ENCODE results near the gene PCYT2. TPM values are rescaled to one million over a fixed set of nuclear protein-coding genes. Genes with fewer than 3 reads are reported as not detected.

The PCYT2 gene
- total RNA-seq, 1 donor from 2014 or later: 46.8 TPM

DNA sequence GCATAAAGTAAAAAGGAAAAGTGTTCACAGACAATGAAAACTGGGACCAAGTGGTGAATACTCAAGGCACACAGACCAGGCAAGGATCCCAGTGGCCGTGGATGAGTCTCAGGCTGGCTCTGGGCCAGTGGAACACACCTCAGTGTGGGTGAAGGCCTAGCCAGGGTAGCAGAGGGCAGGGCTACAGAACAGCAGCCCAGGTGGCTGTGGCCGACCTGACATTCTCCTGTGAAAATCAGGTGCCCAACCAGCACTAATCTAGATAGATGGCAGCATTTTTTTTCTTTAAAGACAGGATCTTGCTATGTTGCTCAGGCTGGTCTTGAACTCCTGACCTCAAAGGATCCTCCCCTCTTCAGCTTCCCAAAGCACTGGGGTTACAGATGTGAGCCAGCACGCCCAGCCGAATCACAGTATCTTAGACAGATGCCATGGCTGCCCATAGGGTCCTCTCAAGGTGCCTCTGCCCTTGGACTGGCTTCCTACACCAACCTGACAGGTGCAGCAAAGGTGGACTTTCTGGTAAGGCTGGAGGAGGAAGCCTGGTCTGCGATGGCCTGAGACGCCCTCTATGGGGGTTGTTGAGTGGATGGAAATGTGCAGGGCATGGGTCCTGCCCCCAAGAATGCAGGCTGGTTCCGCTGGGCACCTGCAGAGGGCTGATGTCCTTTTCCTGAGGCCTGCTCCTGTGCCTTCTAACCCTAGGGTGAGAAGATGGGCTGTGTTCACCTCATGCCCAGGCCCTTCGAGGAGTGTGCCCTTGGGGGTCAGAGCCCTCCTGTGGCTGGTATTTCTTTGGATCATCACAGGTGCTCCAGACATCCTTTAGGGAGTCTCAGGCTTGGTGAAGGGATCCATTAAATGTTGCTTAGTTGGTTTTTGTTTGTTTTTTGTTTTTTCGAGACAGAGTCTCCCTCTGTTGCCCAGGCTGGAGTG is 47.1 kb downstream of the PCYT2 start:
- Mint-ChIP-seq H3K4me3 (peak overlapping the region; percentile 80), H3K9me3 (no peaks in the 10 kb centered on the region), H3K4me1 (ENCODE audit: unreplicated experiment) (peaks cover 21% of the 10 kb centered on the region), H3K27me3 (peaks cover 3% of the 10 kb centered on the region), H3K36me3 (peaks cover 19% of the 10 kb centered on the region), H3K27ac (peak overlapping the region; percentile 72)
- DNase-seq (ENCODE audit: extremely low spot score, unreplicated experiment): no peak
- TF ChIP-seq, protein P1, sequence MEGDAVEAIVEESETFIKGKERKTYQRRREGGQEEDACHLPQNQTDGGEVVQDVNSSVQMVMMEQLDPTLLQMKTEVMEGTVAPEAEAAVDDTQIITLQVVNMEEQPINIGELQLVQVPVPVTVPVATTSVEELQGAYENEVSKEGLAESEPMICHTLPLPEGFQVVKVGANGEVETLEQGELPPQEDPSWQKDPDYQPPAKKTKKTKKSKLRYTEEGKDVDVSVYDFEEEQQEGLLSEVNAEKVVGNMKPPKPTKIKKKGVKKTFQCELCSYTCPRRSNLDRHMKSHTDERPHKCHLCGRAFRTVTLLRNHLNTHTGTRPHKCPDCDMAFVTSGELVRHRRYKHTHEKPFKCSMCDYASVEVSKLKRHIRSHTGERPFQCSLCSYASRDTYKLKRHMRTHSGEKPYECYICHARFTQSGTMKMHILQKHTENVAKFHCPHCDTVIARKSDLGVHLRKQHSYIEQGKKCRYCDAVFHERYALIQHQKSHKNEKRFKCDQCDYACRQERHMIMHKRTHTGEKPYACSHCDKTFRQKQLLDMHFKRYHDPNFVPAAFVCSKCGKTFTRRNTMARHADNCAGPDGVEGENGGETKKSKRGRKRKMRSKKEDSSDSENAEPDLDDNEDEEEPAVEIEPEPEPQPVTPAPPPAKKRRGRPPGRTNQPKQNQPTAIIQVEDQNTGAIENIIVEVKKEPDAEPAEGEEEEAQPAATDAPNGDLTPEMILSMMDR (conservative IDR thresholded peaks at IDR 0.05): no peak

DNA sequence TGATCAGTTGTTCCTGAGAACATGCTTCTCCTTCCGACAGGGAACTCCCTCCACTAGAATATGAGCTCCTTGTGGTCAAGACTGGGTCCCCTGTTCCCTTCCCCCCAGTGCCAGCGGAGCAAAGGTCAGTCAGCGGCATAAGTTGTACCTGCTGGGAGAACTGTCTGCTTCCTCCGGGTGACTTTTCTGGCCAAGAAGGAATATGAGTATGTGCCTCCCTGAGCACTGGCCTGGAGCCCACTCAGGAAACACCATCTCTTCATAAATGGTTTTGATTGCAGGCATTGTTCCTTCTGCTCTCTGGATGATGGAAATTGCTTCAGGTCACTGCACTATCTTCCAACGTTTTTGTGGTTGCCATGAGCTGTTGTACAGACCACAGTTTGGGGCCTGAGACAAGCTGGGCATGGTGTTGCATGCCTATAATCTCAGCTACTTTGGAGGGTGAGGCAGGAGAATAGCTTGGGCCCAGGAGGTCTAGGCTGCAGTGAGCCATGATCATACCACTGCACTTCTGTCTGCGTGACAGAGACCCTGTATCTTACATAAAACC is 48.0 kb downstream of the PCYT2 start:
- H3K4me3 Mint-ChIP-seq: peak overlapping the region; percentile 80
- H3K27me3 Mint-ChIP-seq: peaks cover 3% of the 10 kb centered on the region
- H3K9me3 Mint-ChIP-seq: no peaks in the 10 kb centered on the region
- no peak for DNase-seq (ENCODE audit: extremely low spot score, unreplicated experiment)
- TF ChIP-seq, protein P1 (conservative IDR thresholded peaks at IDR 0.05): no peak
- peaks cover 19% of the 10 kb centered on the region for H3K36me3 Mint-ChIP-seq
- peak overlapping the region; percentile 72 for H3K27ac Mint-ChIP-seq
- peaks cover 21% of the 10 kb centered on the region for H3K4me1 Mint-ChIP-seq (ENCODE audit: unreplicated experiment)

DNA sequence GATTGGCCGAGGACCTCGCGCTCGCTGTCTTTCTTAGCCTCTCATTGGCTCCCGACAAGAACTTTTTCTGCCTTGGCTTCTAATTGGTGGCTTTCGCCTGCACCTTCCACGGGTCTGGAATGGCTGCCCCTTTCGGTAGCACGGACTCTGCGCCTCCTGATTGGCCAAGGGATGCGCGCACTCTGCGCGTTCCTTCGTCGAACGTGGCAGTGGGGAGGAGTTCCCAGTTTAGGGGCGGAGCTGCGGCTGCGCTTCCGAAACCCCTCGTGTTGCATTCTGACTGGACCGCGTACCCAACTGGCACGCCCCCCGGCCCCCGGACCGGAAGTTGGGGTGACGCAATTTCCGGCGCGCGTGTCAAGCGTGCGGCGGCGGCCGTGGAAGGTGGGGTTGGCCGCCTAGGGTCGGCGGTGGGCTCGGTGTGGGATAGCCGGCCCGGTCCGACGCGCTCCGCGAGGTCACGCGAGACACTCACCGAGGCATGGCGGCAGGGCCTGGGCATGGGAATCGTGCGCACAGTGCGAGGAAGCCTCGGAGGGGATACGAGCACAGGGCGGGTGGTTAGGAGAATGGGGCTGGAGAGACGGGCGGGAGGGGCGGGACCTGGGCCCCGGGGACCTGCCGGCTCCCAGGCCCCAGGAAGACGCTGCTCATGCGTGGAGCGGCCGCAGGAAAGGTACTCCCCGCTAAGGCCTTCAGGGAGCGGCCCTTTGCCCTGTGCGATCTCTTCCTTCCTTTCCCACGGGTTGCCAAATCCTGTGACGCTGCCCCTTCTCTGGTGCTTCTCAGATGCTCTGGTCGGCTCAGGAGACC is 50.2 kb downstream of the PCYT2 start:
- Mint-ChIP-seq H3K27ac (peak overlapping the region; percentile 99), H3K4me1 (ENCODE audit: unreplicated experiment) (peaks cover 14% of the 10 kb centered on the region), H3K36me3 (peaks cover 23% of the 10 kb centered on the region), H3K9me3 (no peaks in the 10 kb centered on the region), H3K4me3 (peak overlapping the region; percentile 96), H3K27me3 (peaks cover 3% of the 10 kb centered on the region)
- TF ChIP-seq, protein P1 (conservative IDR thresholded peaks at IDR 0.05): no peak
- DNase-seq (ENCODE audit: extremely low spot score, unreplicated experiment): peak; percentile 99

DNA sequence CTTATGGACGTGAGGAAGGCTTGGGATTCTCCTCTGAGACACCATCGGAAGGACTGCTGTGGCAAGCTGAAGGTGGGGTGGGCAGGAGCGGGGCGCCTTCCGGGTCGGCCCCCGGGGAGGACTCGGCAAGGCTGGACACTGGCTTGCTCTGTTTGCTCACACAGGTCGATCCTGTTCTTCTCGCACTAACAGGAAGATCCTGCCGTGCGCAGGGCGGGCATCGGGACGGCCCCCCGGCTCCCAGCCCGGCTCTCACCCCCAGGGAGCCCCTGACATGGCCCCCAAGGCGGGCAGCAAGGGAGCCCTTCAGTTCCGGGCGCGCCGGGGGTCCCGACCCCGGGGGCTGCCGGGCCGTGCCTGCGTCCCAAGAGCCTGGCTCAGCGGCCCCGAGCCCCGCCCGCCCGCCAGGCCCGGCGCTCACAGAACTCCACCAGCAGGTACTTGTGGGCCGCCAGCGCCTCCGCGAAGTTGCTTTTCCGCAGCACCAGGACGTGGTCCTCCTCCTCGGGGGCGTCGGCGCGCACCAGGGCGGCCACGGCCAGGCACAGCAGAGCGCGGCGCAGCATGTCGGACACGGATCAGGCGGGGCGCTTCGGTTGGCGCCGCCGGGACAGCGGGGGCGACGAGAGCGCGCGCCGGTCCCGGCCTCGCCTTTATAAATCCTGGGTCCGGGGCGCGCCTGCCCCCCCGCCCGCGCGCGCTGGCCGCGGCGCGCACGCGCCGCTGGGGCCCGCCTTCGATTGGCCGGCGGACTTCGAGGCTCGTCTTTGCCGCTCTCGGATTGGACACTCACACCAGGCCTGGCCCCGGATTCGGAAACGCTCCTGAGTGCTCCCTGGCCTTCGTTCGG is 51.1 kb downstream of the PCYT2 start, which contains the start of gene P4HB:
TSS of gene P4HB (minus strand) at position 630 of the 850 bp plus-strand sequence. CDS start at position 566, 64 bp downstream.
- Mint-ChIP-seq H3K4me3 (peak within 1 kb of the TSS; percentile 96), H3K27me3 (peaks cover 3% of the 10 kb centered on the region), H3K36me3 (peaks cover 23% of the 10 kb centered on the region), H3K4me1 (ENCODE audit: unreplicated experiment) (peaks cover 14% of the 10 kb centered on the region), H3K9me3 (no peaks in the 10 kb centered on the region), H3K27ac (peak within 1 kb of the TSS; percentile 99)
- no peak for DNase-seq (ENCODE audit: extremely low spot score, unreplicated experiment)
- TF ChIP-seq, protein P1 (conservative IDR thresholded peaks at IDR 0.05): no peak
